Measurements from ENCODE around the gene RFLNA. TPM values are rescaled to one million over a fixed set of nuclear protein-coding genes. Genes with fewer than 3 reads are reported as not detected.

RFLNA gene
- total and polyA plus RNA-seq, 9 donors, result 0.72 to 8.7 (median 3.3) TPM

DNA sequence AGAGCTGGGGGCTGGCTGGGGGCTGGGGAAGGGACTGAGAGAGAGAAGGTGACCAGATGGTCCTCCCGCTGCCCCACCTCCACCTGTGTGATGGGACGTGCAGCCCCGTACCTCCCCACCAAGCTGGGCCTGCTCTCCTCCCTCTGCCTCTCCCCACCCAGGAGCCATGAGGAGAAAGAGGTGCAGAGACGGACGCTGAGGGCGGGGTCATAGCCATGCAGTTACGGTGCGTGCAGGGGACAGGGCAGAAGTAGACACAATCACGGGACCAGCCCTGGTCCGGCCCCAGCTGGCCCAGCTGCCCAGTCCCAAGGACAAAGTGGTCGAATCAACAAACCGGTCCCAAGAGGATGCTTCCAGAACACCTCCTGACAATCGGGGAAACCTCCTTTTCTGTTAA, 33.2 kb downstream of the RFLNA start:
- Histone ChIP-seq H3K27me3 (no peaks in the 10 kb centered on the region), H3K4me1 (ENCODE audit: insufficient read depth) (peaks cover 2% of the 10 kb centered on the region), H3K9me3 (peaks cover 0 to 7% of the 10 kb centered on the region in 2 donors), H3K36me3 (no peaks in the 10 kb centered on the region), H3K27ac (peak overlapping the region in 1 of 2 donors; percentile 48), H3K4me3 (no peak overlapping the region)
- no peak for TF ChIP-seq EP300 (IDR thresholded peaks at IDR 0.05)
- TF ChIP-seq, protein P1, sequence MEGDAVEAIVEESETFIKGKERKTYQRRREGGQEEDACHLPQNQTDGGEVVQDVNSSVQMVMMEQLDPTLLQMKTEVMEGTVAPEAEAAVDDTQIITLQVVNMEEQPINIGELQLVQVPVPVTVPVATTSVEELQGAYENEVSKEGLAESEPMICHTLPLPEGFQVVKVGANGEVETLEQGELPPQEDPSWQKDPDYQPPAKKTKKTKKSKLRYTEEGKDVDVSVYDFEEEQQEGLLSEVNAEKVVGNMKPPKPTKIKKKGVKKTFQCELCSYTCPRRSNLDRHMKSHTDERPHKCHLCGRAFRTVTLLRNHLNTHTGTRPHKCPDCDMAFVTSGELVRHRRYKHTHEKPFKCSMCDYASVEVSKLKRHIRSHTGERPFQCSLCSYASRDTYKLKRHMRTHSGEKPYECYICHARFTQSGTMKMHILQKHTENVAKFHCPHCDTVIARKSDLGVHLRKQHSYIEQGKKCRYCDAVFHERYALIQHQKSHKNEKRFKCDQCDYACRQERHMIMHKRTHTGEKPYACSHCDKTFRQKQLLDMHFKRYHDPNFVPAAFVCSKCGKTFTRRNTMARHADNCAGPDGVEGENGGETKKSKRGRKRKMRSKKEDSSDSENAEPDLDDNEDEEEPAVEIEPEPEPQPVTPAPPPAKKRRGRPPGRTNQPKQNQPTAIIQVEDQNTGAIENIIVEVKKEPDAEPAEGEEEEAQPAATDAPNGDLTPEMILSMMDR (IDR thresholded peaks at IDR 0.05), result no peak
- no peak for TF ChIP-seq POLR2A (IDR thresholded peaks at IDR 0.05)
- 40 to 57% (median 56%) methylated on average over 13 of the region's 13 CpGs for WGBS, 3 donors
- intact Hi-C loops (cut with DNase I), result loop anchor here in 1 of 4 donors (10.0 kb wide), 1 partner anchor 273 kb away; no protein-coding TSS in a partner anchor
- no peak for DNase-seq

DNA sequence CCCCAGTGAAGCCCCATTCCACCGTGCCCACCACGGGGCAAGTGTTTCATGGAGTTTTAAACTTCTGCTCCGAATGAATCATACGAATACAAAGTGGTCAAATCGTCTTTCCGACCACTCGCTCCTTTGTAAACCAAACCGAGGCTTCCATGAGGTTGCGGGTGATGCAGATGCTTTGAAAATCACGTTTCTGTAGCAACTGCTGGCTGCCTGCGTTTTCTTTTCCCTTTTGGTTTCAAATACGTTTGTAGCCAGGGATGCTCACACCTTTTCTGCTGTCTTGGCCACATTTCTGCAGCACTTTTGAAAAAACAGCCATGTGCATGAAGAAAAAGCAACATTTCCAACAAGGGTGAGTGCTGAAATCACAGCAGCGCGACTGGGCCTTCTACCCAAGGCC, 33.7 kb downstream of the RFLNA start:
- Histone ChIP-seq H3K27me3 (no peaks in the 10 kb centered on the region), H3K27ac (peak overlapping the region in 1 of 2 donors; percentile 34), H3K9me3 (peaks cover 0 to 4% of the 10 kb centered on the region in 2 donors), H3K4me3 (no peak overlapping the region), H3K4me1 (ENCODE audit: insufficient read depth) (peaks cover 2% of the 10 kb centered on the region), H3K36me3 (no peaks in the 10 kb centered on the region)
- no peak for DNase-seq
- TF ChIP-seq, protein P1 (IDR thresholded peaks at IDR 0.05), result no peak
- TF ChIP-seq POLR2A (IDR thresholded peaks at IDR 0.05) (no peak), EP300 (IDR thresholded peaks at IDR 0.05) (no peak)
- WGBS, 3 donors, result 52 to 65% (median 54%) methylated on average over 14 of the region's 14 CpGs
- intact Hi-C loops (cut with DNase I), result loop anchor here in 1 of 4 donors (10.0 kb wide), 1 partner anchor 274 kb away; no protein-coding TSS in a partner anchor

DNA sequence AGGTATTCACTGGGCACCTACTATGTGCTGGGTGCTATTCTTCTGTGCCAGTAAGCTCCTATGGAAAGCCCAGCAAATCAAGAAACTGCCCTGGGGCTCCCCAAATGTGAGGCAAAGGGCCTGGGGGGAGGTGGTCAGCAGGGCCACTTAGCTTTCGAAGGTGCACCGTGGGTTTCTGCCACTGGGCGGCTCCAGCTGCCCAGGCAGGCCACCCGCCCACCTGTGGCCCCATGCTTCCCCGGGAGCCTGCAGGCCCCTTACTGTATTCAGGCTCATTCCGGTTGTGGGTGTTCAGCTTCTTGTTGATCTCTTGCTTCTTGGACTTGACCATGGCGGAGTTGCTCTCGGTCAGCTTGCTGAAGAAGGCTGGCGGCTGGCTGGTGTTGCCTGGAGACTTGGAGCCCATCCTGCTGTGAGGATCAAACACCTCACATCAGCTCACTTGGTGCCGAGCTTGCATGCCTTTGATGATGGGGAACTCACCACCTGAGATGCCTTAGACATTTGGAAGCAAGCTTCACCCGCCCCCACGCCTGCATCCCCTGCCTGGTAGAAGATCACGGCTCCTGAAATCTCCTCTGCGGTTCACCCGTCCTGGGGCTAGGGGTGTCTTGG, 37.3 kb downstream of the RFLNA start:
- 86 to 90% (median 89%) methylated on average over 15 of the region's 15 CpGs for WGBS, 3 donors
- H3K27ac ChIP-seq, result no peak overlapping the region
- no peaks in the 10 kb centered on the region for H3K9me3 ChIP-seq
- no peaks in the 10 kb centered on the region for H3K4me1 ChIP-seq (ENCODE audit: insufficient read depth)
- DNase-seq, result no peak
- TF ChIP-seq, protein P1 (IDR thresholded peaks at IDR 0.05), result no peak
- TF ChIP-seq EP300 (IDR thresholded peaks at IDR 0.05) (no peak), POLR2A (IDR thresholded peaks at IDR 0.05) (no peak)
- H3K27me3 ChIP-seq, result no peaks in the 10 kb centered on the region
- intact Hi-C loops (cut with DNase I), result no loop called here
- H3K36me3 ChIP-seq, result no peaks in the 10 kb centered on the region
- no peak overlapping the region for H3K4me3 ChIP-seq

DNA sequence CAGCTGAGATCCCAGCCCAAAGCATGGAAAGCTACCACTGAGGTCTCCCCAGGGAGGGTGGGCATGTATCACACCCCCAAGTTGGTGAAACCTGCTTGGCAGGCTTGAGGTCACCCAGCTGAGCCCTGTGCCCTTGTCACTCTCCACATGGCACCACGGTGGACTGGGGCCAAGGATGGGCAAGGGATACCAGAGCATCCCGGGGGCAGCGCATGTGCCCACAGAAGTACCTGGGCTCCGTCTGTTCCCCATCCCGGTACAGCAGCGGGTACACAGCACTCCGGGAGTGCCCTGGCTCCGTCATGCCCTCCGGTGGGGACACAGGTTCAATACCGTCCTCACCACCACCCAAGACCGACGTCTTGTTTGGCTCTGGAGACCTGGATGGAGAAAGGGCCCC, 38.0 kb downstream of the RFLNA start:
- no peak for TF ChIP-seq EP300 (IDR thresholded peaks at IDR 0.05)
- TF ChIP-seq, protein P1 (IDR thresholded peaks at IDR 0.05), result no peak
- no peak for TF ChIP-seq POLR2A (IDR thresholded peaks at IDR 0.05)
- DNase-seq, result no peak
- H3K4me3 ChIP-seq, result no peak overlapping the region
- H3K9me3 ChIP-seq, result no peaks in the 10 kb centered on the region
- WGBS, 3 donors, result 76 to 80% (median 77%) methylated on average over 12 of the region's 12 CpGs
- no peaks in the 10 kb centered on the region for H3K36me3 ChIP-seq
- H3K27ac ChIP-seq, result no peak overlapping the region
- intact Hi-C loops (cut with DNase I), result no loop called here
- H3K4me1 ChIP-seq (ENCODE audit: insufficient read depth), result no peaks in the 10 kb centered on the region
- no peaks in the 10 kb centered on the region for H3K27me3 ChIP-seq
